Brain microvascular endothelial cell (primary cell): ENCODE results near the gene HDAC1.
"Not testable (repeated sequence)": the region's sequence is repeated elsewhere in the genome, so short reads cannot be mapped to it uniquely, and the experiment has no call there.

Experiments
- DNase-seq: peaks from one replicate; pipeline ENCODE4 v3.0.0-alpha.2; 2020
- H3K27ac ChIP-seq: fragments of 250-450 bp; sonication (Bioruptor Pico); 2 replicates; pipeline ENCODE4 v1.5.1; 2020; ENCODE audit warnings: mild to moderate bottlenecking, moderate library complexity
- H3K27me3 ChIP-seq: fragments of 250-450 bp; sonication (Bioruptor Pico); replicated peaks from 2 replicates; pipeline ENCODE4 v1.5.1; 2020; ENCODE audit warnings: mild to moderate bottlenecking
- H3K36me3 ChIP-seq: fragments of 250-450 bp; sonication (Bioruptor Pico); replicated peaks from 2 replicates; pipeline ENCODE4 v1.5.1; 2020; ENCODE audit warnings: mild to moderate bottlenecking
- H3K4me3 ChIP-seq: 2 replicates; pipeline ENCODE4 v1.5.1; 2011; ENCODE audit warnings: low read depth, mild to moderate bottlenecking, control low read depth, low read length, moderate library complexity
- CTCF ChIP-seq: IDR thresholded peaks from 2 replicates; pipeline ENCODE4 v1.5.1; 2011; ENCODE audit warnings: low read depth, mild to moderate bottlenecking, moderate library complexity, low read length, control low read depth, inconsistent platforms; ENCODE audit errors: missing control alignments
- in situ Hi-C: cut with HindIII; loops from 2 replicates; pipeline ENCODE4 v1.10.0; 2017; ENCODE audit warnings: low sequenced_read_pairs, low pct_ligation_motif_present

HDAC1 gene

GRCh38 chr1:32286763-32287162 is 5.1 kb upstream of the HDAC1 start:
- no peaks in the 10 kb centered on the region for H3K36me3 ChIP-seq
- H3K27ac ChIP-seq: no peak overlapping the region
- no peaks in the 10 kb centered on the region for H3K27me3 ChIP-seq
- in situ Hi-C loops: no loop called here
- TF ChIP-seq CTCF: no peak
- H3K4me3 ChIP-seq: no peak overlapping the region
- DNase-seq: no peak

- TF ChIP-seq CTCF: no peak
- Histone ChIP-seq H3K27me3 (no peaks in the 10 kb centered on the region), H3K36me3 (no peaks in the 10 kb centered on the region), H3K4me3 (no peak overlapping the region), H3K27ac (no peak overlapping the region)
- no peak for DNase-seq
- in situ Hi-C loops: no loop called here
These were observed 2.6 kb upstream of the HDAC1 start for GRCh38 chr1:32289256-32289655.

GRCh38 chr1:32291145-32291707 is 657 bp upstream of the HDAC1 start:
- Histone ChIP-seq H3K4me3 (peak overlapping the region; percentile 97), H3K36me3 (no peaks in the 10 kb centered on the region), H3K27ac (peak overlapping the region; percentile 61), H3K27me3 (no peaks in the 10 kb centered on the region)
- TF ChIP-seq CTCF: no peak
- in situ Hi-C loops: no loop called here
- DNase-seq: no peak

- DNase-seq, in situ Hi-C loops, H3K27ac ChIP-seq, H3K4me3 ChIP-seq, H3K27me3 ChIP-seq, H3K36me3 ChIP-seq: not testable (repeated sequence)
These were observed 6.3 kb downstream of the HDAC1 start for GRCh38 chr1:32298211-32298610.

GRCh38 chr1:32299327-32299726 is 7.4 kb downstream of the HDAC1 start:
- no peak overlapping the region for H3K27ac ChIP-seq
- H3K4me3 ChIP-seq: no peak overlapping the region
- TF ChIP-seq CTCF: no peak
- in situ Hi-C loops: no loop called here
- peaks cover 9% of the 10 kb centered on the region for H3K36me3 ChIP-seq
- DNase-seq: no peak
- no peaks in the 10 kb centered on the region for H3K27me3 ChIP-seq

- in situ Hi-C loops: no loop called here
- H3K4me3 ChIP-seq: no peak overlapping the region
- no peak for DNase-seq
- no peak overlapping the region for H3K27ac ChIP-seq
- H3K27me3 ChIP-seq: no peaks in the 10 kb centered on the region
- H3K36me3 ChIP-seq: peaks cover 13% of the 10 kb centered on the region
- TF ChIP-seq CTCF: no peak
These were observed 11.5 kb downstream of the HDAC1 start for GRCh38 chr1:32303358-32303757.
